HUES48 (cell line): ENCODE measurements around the gene KDM3B.

Experiments
- H3K27ac ChIP-seq: one replicate; pipeline ENCODE4 v1.7.0; 2013; ENCODE audit warnings: low read depth, low read length, inconsistent platforms
- H3K27me3 ChIP-seq: 2 replicates; pipeline ENCODE4 v1.6.1; 2013; ENCODE audit warnings: mild to moderate bottlenecking, low read length; ENCODE audit not compliant: control insufficient read depth, insufficient read depth
- H3K36me3 ChIP-seq: 2 replicates; pipeline ENCODE4 v1.6.1; 2013; ENCODE audit warnings: low read length; ENCODE audit not compliant: control insufficient read depth, insufficient read depth
- H3K4me1 ChIP-seq: 2 replicates; pipeline ENCODE4 v1.6.1; 2013; ENCODE audit warnings: mild to moderate bottlenecking, low read length; ENCODE audit not compliant: control insufficient read depth, insufficient read depth
- H3K4me3 ChIP-seq: 2 replicates; pipeline ENCODE4 v1.5.1; 2013; ENCODE audit warnings: mild to moderate bottlenecking, low read depth, low read length
- H3K9ac ChIP-seq: 2 replicates; pipeline ENCODE4 v1.6.1; 2013; ENCODE audit warnings: mild to moderate bottlenecking, low read depth, low read length, moderate library complexity
- H3K9me3 ChIP-seq: 2 replicates; pipeline ENCODE4 v1.6.1; 2013; ENCODE audit warnings: low read length; ENCODE audit not compliant: control insufficient read depth, insufficient read depth

Gene KDM3B

GRCh38 chr5:138337685-138338410 lies 14.6 kb upstream of the KDM3B start, which contains the start of gene FAM53C:
FAM53C (plus strand) TSS chr5:138338266; CDS start chr5:138341336, 3,070 bp downstream.
- H3K4me3 ChIP-seq = peak within 1 kb of the TSS; percentile 89
- H3K27ac ChIP-seq = peak within 1 kb of the TSS; percentile 100
- H3K27me3 ChIP-seq = no peaks in the 10 kb centered on the region
- H3K9me3 ChIP-seq = no peaks in the 10 kb centered on the region
- H3K9ac ChIP-seq = peak within 1 kb of the TSS; percentile 100
- peaks cover 23% of the 10 kb centered on the region for H3K36me3 ChIP-seq
- H3K4me1 ChIP-seq = peaks cover 14% of the 10 kb centered on the region

GRCh38 chr5:138338411-138339090 lies 13.9 kb upstream of the KDM3B start:
- Histone ChIP-seq H3K36me3 (peaks cover 27% of the 10 kb centered on the region), H3K27ac (peak overlapping the region; percentile 100), H3K9me3 (no peaks in the 10 kb centered on the region), H3K4me1 (peaks cover 14% of the 10 kb centered on the region), H3K27me3 (no peaks in the 10 kb centered on the region), H3K4me3 (peak overlapping the region; percentile 89), H3K9ac (peak overlapping the region; percentile 100)

DNA sequence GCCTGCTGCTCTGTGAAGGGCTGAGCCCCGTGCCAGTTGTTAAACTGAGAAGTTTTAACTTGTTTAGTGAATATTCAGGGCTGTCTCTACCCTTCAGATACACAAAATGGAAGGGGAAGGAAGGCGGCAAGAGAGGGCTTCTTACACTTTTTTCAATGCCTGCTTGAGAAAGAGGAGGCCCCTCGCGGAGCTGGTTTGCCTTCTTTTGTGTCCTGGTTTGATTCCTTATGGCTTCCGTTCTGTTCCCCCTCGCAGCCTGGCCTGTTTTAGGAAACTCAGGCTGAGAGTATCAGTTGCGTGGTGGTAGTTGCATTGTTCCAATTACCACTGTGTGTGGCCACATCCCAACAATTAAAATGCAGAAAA lies 13.4 kb upstream of the KDM3B start:
- H3K27me3 ChIP-seq = no peaks in the 10 kb centered on the region
- no peaks in the 10 kb centered on the region for H3K9me3 ChIP-seq
- H3K4me1 ChIP-seq = peaks cover 14% of the 10 kb centered on the region
- peak overlapping the region; percentile 89 for H3K4me3 ChIP-seq
- peak overlapping the region; percentile 100 for H3K9ac ChIP-seq
- H3K27ac ChIP-seq = peak overlapping the region; percentile 100
- peaks cover 33% of the 10 kb centered on the region for H3K36me3 ChIP-seq

GRCh38 chr5:138339464-138339863 lies 13.0 kb upstream of the KDM3B start:
- Histone ChIP-seq H3K9ac (peak overlapping the region; percentile 100), H3K4me3 (peak overlapping the region; percentile 89), H3K9me3 (no peaks in the 10 kb centered on the region), H3K27me3 (no peaks in the 10 kb centered on the region), H3K27ac (peak overlapping the region; percentile 100), H3K36me3 (peaks cover 37% of the 10 kb centered on the region), H3K4me1 (peaks cover 14% of the 10 kb centered on the region)

- Histone ChIP-seq H3K9me3 (no peaks in the 10 kb centered on the region), H3K27me3 (no peaks in the 10 kb centered on the region), H3K9ac (no peak overlapping the region), H3K4me1 (peaks cover 14% of the 10 kb centered on the region), H3K27ac (no peak overlapping the region), H3K4me3 (peak overlapping the region; percentile 89), H3K36me3 (peaks cover 42% of the 10 kb centered on the region)
Observed at GRCh38 chr5:138340008-138340407, 12.5 kb upstream of the KDM3B start.

GRCh38 chr5:138344887-138345622 lies 7.4 kb upstream of the KDM3B start:
- H3K9me3 ChIP-seq = no peaks in the 10 kb centered on the region
- H3K27ac ChIP-seq = no peak overlapping the region
- peaks cover 90% of the 10 kb centered on the region for H3K36me3 ChIP-seq
- no peaks in the 10 kb centered on the region for H3K27me3 ChIP-seq
- H3K9ac ChIP-seq = no peak overlapping the region
- H3K4me1 ChIP-seq = no peaks in the 10 kb centered on the region
- no peak overlapping the region for H3K4me3 ChIP-seq

- H3K27me3 ChIP-seq = no peaks in the 10 kb centered on the region
- no peaks in the 10 kb centered on the region for H3K9me3 ChIP-seq
- H3K9ac ChIP-seq = no peak overlapping the region
- no peak overlapping the region for H3K4me3 ChIP-seq
- H3K27ac ChIP-seq = no peak overlapping the region
- H3K4me1 ChIP-seq = no peaks in the 10 kb centered on the region
- H3K36me3 ChIP-seq = peaks cover 72% of the 10 kb centered on the region
Observed at GRCh38 chr5:138346889-138347288, 5.6 kb upstream of the KDM3B start.

DNA sequence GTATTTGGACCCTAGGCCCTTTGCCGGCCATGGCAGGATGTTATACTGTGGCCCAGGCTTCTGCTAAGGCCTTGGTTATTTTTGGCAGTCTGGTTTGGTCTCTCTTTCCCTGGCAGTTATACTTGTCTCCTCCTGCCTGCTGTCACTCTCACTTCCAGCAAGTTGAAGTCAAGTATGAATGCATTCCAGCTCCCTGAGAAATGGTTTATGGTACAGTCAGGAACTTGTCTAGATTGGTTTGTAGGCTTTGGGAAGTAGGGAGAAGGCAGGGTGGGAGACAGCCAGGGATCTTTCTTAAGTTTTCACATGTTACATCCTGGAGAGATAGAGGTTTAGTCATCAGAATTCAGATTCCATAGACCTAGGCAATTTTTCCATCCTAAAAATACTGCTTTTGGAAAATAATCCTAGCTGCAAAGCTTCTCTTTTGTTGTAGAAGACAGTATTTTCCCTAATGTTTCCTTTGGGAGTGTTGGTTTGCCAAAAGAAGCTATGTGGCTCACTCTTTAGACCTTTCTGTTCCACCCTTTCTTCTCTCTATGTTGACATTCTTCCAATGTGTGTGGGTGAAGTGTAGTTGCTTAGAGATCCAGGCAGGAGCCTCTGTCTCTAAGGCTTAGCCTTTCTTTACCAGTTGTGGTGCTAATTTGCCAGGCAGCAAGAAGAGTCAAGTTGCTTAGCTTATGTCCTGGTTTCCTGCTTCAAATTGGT lies 2.5 kb upstream of the KDM3B start:
- H3K4me1 ChIP-seq = peaks cover 13% of the 10 kb centered on the region
- no peaks in the 10 kb centered on the region for H3K27me3 ChIP-seq
- H3K9me3 ChIP-seq = no peaks in the 10 kb centered on the region
- H3K36me3 ChIP-seq = peaks cover 48% of the 10 kb centered on the region
- H3K4me3 ChIP-seq = no peak overlapping the region
- H3K27ac ChIP-seq = no peak overlapping the region
- H3K9ac ChIP-seq = no peak overlapping the region

- Histone ChIP-seq H3K4me3 (no peak overlapping the region), H3K9ac (no peak overlapping the region), H3K9me3 (no peaks in the 10 kb centered on the region), H3K27me3 (no peaks in the 10 kb centered on the region), H3K36me3 (peaks cover 43% of the 10 kb centered on the region), H3K4me1 (peaks cover 19% of the 10 kb centered on the region), H3K27ac (no peak overlapping the region)
Observed at GRCh38 chr5:138350563-138350890, 2.0 kb upstream of the KDM3B start.

GRCh38 chr5:138351056-138351455 lies 1.4 kb upstream of the KDM3B start:
- H3K9ac ChIP-seq = no peak overlapping the region
- H3K27me3 ChIP-seq = no peaks in the 10 kb centered on the region
- peaks cover 38% of the 10 kb centered on the region for H3K36me3 ChIP-seq
- H3K4me3 ChIP-seq = no peak overlapping the region
- H3K4me1 ChIP-seq = peaks cover 20% of the 10 kb centered on the region
- H3K9me3 ChIP-seq = no peaks in the 10 kb centered on the region
- no peak overlapping the region for H3K27ac ChIP-seq
